ENCODE data around the gene COBLL1. TPM values are rescaled to one million over a fixed set of nuclear protein-coding genes. Genes with fewer than 3 reads are reported as not detected.

Gene COBLL1
- total RNA-seq, 1 experiment from 2014 or later: 4.4 TPM

GRCh38 chr2:164681009-164681408, 160.6 kb downstream of the COBLL1 start:
- intact Hi-C loops (cut with micrococcal nuclease; ENCODE audit: unreplicated experiment) (no loop called here), in situ Hi-C loops (cut with HindIII; ENCODE audit: low pct_unique_long_range_greater_than_20kb, low sequenced_read_pairs) (no loop called here)
- ChIA-PET CTCF (no interaction called here), POLR2A (no interaction called here)
- ATAC-seq: no peak
- no peak overlapping the region for H3K4me3 ChIP-seq (ENCODE audit: low read depth in 2 of 2, low read length in 2 of 2)
- no peaks in the 10 kb centered on the region for H3K36me3 ChIP-seq (ENCODE audit: control insufficient read depth, insufficient read depth, low read length)
- no peak overlapping the region for H3K27ac ChIP-seq (ENCODE audit: low read length)
- DNase-seq (ENCODE audit: low read depth, low spot score): no peak
- no peaks in the 10 kb centered on the region for H3K27me3 ChIP-seq (ENCODE audit: control insufficient read depth, insufficient read depth, low read length)
- H3K4me1 ChIP-seq (ENCODE audit: control insufficient read depth, insufficient read depth, low read length): no peaks in the 10 kb centered on the region
- no TSS peak for BruUV-seq (replicated peaks)
- TF ChIP-seq REST (IDR thresholded peaks at IDR 0.05; ENCODE audit: insufficient read depth in 1 of 2, low read depth in 2 of 2, low read length in 1 of 2): no peak
- TF ChIP-seq TCF7L2 (IDR thresholded peaks at IDR 0.05; ENCODE audit: low read depth, low read length): no peak
- TF ChIP-seq CTCF (IDR thresholded peaks at IDR 0.05): no peak
- no peaks in the 10 kb centered on the region for H3K9me3 ChIP-seq (ENCODE audit: control insufficient read depth, insufficient read depth, low read depth, low read length)

- TF ChIP-seq REST (IDR thresholded peaks at IDR 0.05; ENCODE audit: insufficient read depth in 1 of 2, low read depth in 2 of 2, low read length in 1 of 2) (no peak), CTCF (IDR thresholded peaks at IDR 0.05) (no peak), TCF7L2 (IDR thresholded peaks at IDR 0.05; ENCODE audit: low read depth, low read length) (no peak), SIN3A (IDR thresholded peaks at IDR 0.05; ENCODE audit: borderline replicate concordance, insufficient read depth, low read depth, low read length) (no peak), POLR2AphosphoS5 (IDR thresholded peaks at IDR 0.05; ENCODE audit: low read depth, low read length) (no peak)
- Histone ChIP-seq H3K9me3 (ENCODE audit: control insufficient read depth, insufficient read depth, low read depth, low read length) (no peaks in the 10 kb centered on the region), H3K36me3 (ENCODE audit: control insufficient read depth, insufficient read depth, low read length) (no peaks in the 10 kb centered on the region), H3K4me3 (ENCODE audit: low read depth in 2 of 2, low read length in 2 of 2) (no peak overlapping the region), H3K27ac (ENCODE audit: low read length) (no peak overlapping the region), H3K27me3 (ENCODE audit: control insufficient read depth, insufficient read depth, low read length) (no peaks in the 10 kb centered on the region), H3K4me1 (ENCODE audit: control insufficient read depth, insufficient read depth, low read length) (no peaks in the 10 kb centered on the region)
- ChIA-PET CTCF (no interaction called here), POLR2A (no interaction called here)
- ATAC-seq: no peak
- intact Hi-C loops (cut with micrococcal nuclease; ENCODE audit: unreplicated experiment): no loop called here
- DNase-seq (ENCODE audit: low read depth, low spot score): no peak
- in situ Hi-C loops (cut with HindIII; ENCODE audit: low pct_unique_long_range_greater_than_20kb, low sequenced_read_pairs): no loop called here
- no TSS peak for BruUV-seq (replicated peaks)
Measured at GRCh38 chr2:164678631-164679149, 162.9 kb downstream of the COBLL1 start.

Measured in Panc1 (cell line).